ENCODE measurements around the gene PITRM1.

DNA sequence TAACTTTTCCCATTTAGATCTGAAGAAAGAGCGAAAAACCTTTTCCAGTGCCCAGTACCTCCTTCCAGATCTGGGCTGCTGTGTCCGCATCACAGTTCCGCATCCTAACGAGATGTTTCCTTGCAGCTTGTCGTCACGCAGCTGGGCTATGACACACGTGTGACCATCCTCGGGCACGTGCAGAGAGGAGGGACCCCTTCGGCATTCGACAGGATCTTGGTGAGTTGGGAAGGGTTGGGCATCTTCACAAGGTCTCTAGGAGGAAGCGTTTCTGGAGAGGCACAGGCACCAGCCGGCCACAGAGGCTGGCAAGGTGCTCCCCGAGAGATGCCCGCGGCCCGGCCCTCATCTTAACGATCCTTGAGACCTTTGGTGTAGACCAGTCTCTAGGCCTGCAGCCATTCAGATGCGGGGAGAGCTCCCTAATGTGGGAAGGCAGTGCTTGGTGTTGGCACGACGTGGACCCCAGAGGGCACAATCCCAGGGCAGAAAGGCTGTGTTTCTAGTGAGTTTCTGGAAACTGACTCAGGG lies 63.9 kb downstream of the PITRM1 start:
- TF ChIP-seq, protein P1, sequence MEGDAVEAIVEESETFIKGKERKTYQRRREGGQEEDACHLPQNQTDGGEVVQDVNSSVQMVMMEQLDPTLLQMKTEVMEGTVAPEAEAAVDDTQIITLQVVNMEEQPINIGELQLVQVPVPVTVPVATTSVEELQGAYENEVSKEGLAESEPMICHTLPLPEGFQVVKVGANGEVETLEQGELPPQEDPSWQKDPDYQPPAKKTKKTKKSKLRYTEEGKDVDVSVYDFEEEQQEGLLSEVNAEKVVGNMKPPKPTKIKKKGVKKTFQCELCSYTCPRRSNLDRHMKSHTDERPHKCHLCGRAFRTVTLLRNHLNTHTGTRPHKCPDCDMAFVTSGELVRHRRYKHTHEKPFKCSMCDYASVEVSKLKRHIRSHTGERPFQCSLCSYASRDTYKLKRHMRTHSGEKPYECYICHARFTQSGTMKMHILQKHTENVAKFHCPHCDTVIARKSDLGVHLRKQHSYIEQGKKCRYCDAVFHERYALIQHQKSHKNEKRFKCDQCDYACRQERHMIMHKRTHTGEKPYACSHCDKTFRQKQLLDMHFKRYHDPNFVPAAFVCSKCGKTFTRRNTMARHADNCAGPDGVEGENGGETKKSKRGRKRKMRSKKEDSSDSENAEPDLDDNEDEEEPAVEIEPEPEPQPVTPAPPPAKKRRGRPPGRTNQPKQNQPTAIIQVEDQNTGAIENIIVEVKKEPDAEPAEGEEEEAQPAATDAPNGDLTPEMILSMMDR (IDR thresholded peaks at IDR 0.05; ENCODE audit: insufficient read depth, low read length, poor library complexity, severe bottlenecking) = no peak
- no peak for TF ChIP-seq EZH2phosphoT487 (conservative IDR thresholded peaks at IDR 0.05; ENCODE audit: low read length)

Measured in SU-DHL-6 (cell line).